ENCODE data around the gene CEP112.

Gene CEP112

GRCh38 chr17:65918916-65919315 lies 273.0 kb downstream of the CEP112 start:
- no peak for DNase-seq

GRCh38 chr17:65918500-65918899 lies 273.4 kb downstream of the CEP112 start:
- no peak for DNase-seq

GRCh38 chr17:65917560-65917959 lies 274.4 kb downstream of the CEP112 start:
- DNase-seq, result no peak

GRCh38 chr17:65916425-65916824 lies 275.5 kb downstream of the CEP112 start:
- DNase-seq, result no peak

DNA sequence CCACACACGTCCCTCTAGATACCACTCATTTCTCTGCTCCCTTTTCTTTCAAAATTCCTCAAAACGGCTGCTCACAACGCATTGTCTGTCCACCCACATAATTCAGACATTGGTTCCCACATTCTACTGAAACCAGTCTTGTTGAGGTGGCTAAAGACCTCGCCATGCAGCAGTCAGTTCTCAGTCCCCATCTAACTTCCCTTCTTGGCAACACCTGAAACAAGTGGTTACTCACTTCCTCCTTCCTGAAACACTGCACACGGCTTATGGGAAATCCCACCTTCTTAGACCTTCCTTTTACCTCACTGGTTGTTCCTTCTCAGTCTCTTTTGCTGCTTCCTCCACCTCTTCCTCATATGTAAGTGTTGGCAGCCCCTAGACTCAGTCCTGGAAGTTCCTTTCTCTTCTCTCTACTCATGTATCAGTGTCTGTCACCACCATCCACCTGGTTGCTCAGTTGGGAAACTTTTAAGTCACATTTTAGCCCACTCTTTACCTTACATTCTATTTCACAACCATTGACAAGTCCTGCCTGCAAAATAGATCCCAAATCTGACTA lies 277.1 kb downstream of the CEP112 start:
- DNase-seq, result peak; percentile 64

DNA sequence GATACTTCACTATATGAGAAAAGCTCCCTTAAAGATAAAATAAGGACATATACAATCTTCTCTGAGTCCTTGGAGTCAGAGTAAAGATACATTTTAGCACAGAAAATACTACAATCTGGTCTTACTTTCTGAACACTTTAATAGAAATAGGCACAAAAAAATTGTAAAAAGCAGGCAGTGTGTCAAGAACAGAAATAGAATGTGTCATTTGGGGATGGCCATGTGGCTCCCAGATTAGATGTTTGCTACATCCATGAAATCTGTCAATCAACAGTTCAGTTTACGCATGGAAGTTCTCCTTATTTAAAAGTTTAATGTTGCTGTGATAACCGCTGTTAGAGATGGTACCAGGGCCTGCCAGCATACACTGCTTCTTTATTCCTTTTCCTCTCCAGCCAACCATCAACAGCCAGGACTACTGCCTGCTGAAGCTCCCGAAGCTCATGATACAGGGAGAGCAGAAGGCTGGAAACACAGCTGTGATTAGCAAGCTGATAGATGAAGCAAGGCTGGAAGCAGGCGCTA lies 278.5 kb downstream of the CEP112 start:
- DNase-seq, result no peak

DNA sequence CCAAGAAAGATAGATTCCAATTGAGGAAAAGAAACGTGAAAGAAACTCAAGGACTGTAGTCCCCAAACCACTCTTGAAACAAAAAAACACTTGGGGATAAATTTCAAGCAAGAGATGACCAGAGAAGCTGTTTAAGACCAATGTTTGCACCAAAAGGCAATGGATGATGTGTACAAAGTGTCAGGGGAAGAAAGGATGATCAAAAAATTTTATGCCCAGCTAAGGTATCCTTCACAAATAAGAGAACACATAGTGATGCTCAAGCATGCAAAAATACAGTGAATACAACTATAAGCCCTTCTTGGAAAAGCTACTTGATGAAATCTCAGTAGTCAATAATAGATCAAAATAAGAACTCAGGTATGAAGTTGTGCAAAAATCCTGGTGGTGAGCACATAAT lies 281.1 kb downstream of the CEP112 start:
- no peak for DNase-seq

GRCh38 chr17:65902831-65903522 lies 289.0 kb downstream of the CEP112 start:
- DNase-seq, result no peak

- no peak for DNase-seq
Observed at GRCh38 chr17:65902155-65902554, 289.8 kb downstream of the CEP112 start.

GRCh38 chr17:65901394-65901793 lies 290.5 kb downstream of the CEP112 start:
- no peak for DNase-seq

GRCh38 chr17:65900216-65900615 lies 291.7 kb downstream of the CEP112 start:
- no peak for DNase-seq

DNA sequence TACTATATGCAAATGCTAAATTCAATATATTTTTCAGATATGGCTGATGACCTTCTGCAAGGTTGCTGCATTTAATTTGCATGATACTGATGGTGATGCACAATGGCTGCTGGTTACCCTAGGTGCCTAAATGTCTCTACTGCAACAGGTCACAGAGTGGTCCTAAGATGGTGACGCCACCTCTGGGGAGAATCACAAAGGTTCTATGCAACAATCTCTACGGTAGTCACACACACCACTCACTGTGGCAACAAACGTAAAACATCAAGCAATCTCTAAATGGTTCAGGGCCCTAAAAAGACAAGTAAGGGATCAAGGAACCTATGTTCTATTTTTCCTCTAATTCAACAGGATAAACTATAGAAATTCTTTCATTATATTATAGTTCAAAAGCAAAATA lies 293.3 kb downstream of the CEP112 start:
- DNase-seq, result no peak

GRCh38 chr17:65896889-65897288 lies 295.0 kb downstream of the CEP112 start:
- DNase-seq, result no peak

DNA sequence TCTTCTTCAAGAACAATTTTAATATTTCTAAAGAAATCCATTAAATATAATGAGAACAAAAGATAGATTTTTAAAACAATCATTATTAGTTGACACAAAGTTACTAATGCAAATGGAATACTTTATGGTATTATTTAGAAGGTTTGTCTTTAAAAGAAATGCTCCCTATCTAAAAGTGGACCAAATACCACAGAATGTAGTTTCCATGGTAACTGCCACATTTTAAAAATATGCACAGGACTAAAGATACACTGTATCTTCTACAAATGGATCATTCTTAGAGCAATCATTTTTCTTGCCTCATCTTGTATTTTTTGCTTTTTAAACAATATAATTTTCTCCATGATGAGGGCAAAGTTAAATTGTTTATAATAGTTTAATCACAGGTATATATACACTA lies 296.0 kb downstream of the CEP112 start:
- DNase-seq, result no peak

- DNase-seq, result no peak
Observed at GRCh38 chr17:65893692-65894279, 298.1 kb downstream of the CEP112 start.

DNA sequence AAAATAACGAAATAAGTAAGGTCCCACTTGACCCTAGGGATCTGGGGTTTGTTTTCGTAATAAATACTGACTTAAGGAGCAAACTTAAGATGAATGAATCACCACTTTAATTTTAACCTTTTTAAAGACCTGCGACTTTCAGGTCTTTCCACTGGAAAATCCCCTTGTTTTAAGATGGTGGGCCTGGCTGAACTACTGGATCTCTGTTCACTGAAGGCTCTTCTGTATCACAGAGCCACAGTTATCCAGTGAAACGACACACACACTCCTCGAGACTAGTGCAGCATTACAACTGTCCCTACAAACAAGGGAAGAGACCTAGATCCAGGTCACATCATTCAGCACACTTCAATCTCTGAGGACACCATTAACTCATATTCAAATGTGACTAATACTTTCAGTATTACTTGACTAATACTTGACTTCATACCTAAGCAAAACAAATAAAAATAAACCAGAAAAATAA lies 299.0 kb downstream of the CEP112 start:
- no peak for DNase-seq

DNA sequence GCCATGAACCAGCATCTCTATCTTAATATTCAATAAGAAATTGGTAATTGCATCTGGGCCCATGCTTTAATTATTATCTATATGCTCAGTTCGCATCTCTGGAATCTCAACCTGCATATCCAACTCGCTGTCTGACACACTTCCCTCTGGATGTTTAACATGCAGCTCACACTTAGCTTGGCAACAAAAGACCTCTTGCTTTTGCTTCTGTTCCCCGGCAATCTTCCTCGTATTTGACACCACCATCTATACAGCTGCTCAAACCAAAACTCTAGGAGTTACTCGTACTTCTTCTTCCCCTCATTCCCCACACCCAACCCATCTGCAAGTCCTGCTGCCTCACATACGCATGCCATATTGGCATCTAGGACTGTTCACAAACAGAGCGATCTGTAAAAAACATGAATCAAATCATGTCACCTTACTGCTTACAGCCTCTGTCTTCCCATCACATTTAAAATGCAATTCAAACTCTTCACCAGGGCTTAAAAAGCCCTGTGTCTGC lies 300.6 kb downstream of the CEP112 start:
- DNase-seq, result no peak

DNA sequence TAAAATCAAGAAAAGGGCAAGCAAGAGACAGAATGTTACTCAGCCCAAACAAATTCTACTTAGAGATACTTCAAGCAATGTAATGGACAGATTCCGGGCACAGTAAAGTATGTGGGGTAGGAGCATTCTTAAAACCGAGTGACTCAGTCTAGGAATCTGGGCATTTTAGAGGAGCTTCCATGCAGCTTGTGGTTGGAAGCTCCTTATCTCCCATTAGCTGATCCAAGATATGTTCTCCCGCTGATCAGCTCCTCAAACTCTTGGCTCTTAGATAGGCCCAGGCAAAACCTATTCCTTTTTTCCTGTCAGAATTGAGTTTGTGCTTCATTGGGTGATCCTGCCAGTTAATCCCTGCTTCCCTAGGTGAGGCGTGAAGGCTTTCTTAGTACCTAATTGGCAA lies 303.3 kb downstream of the CEP112 start:
- no peak for DNase-seq

- DNase-seq, result no peak
Observed at GRCh38 chr17:65886315-65887245, 305.4 kb downstream of the CEP112 start.

GRCh38 chr17:65885541-65886312 lies 306.2 kb downstream of the CEP112 start:
- DNase-seq, result no peak

GRCh38 chr17:65876985-65877384 lies 314.9 kb downstream of the CEP112 start:
- no peak for DNase-seq

GRCh38 chr17:65868881-65869280 lies 323.1 kb downstream of the CEP112 start:
- DNase-seq, result no peak

All from activated CD4-positive, alpha-beta T cell treated with anti-CD3 and anti-CD28 coated beads, Interleukin-10, Interleukin-2, amounts not matched to agents 100 ng/mL and 50 ng/mL, durations not matched to agents 16 hours and 8 hours (primary cell).